GM19395 (cell line): ENCODE data around the gene LCE4A.

ENCODE experiments used
- ATAC-seq: cut with Tn5 transposase; IDR thresholded peaks from one replicate; pipeline ENCODE4 v1.9.1; 2021; ENCODE audit warnings: mild to moderate bottlenecking, moderate library complexity; ENCODE audit not compliant: unreplicated experiment

LCE4A gene

DNA sequence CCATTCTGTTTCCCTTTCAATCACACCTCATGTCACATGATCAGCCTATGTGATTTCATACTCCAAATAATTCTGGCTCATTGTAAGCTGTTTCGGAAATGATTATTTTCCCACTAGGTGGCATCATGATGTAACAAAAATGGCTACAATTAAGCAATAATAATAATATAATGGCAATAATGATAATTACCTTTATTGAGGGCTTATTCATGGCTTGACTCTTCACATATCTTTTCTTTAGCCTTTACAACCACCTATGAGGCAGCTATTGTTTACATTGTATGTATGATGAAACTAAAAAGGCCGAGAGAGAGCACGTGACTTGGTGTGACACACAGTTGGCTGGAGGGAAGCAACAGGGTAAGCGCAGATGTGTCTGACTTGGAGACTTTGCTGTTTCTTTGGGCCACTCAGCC, 37.3 kb downstream of the LCE4A start:
- ATAC-seq = no peak

DNA sequence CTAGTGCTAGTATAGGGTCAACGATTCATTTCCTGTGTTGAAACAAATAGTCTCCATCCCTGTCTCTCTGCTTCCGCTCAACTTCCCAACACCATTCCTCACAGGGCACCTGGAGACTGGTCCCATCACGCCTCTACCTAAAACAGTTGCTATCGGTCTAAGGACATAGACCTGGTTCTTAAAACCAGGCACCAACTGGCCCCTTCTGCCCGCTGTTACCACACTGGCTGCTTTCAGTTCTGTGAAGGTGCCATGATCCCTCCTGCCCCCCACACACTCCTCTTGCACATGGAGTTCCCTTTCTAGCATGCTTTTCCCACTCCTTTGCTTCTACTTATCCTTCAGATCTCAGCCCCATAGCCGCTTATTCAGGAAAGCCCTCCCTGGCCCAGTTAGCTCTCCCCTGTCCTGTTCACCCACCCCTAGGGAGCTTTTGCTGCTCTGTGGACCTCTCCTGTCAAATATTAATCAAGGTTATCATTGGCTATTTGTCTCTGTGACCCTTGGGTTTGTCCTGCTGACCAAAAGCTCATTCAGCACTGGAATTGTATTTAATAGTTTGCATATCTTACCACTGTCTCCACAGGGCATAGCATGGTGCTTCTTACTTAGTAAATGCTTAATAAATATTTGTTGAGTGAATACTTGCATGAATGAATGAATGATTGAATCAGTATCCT, 37.9 kb downstream of the LCE4A start:
- no peak for ATAC-seq

DNA sequence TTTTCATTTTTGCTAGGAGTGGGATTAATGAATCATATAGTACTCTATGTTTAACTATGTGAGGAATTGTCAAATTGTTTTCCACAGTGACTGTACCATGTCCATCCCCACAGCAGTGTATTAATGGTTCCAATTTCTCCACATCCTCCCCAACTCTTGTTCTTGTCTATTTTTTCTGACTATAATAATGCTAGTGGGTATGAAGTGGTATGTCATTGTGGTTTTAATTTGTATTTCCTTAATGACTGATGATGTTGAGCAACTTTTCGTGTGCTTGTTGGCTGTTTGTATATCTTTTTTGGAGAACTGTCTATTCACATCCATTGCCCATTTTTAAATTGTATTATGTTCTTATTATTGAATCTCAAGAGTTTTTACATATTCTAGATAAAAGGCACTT, 39.9 kb downstream of the LCE4A start:
- no peak for ATAC-seq

DNA sequence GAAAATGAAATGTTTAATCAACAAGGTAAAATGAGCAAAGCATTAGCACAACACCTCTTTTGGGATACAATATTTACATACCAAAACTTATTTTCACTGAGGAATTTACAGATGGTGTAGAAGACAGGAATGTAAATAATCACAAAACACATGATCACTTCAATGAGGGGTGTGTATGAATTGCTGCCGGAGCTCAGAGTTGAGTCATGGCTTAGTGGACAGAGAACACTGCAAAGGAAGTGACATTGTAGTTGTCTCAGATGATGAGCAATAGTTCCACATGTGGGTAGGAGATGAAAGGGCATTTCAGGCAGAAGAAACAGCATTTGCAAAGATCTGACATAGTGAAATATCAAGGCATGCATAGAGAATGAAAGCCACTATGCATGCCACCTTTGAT, 44.3 kb downstream of the LCE4A start:
- ATAC-seq = no peak

DNA sequence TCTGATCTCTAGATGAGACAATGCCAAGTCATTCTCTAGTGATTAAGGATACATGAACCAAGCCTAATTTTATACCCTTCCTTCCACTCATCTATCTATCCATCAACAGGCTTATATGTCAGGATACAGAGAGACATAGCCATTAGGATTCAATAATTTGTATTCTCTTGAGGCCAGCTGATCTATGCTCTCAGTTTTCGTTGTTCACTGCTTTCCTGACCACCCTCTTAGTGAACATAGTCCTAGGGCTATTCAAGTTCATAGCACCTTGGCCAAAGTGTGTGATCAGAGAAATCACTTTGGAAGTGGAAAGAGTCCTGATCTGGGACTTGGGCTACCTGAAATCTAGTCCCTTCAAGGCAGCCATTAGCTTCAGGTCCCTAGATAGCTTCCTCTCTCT, 45.6 kb downstream of the LCE4A start:
- no peak for ATAC-seq

DNA sequence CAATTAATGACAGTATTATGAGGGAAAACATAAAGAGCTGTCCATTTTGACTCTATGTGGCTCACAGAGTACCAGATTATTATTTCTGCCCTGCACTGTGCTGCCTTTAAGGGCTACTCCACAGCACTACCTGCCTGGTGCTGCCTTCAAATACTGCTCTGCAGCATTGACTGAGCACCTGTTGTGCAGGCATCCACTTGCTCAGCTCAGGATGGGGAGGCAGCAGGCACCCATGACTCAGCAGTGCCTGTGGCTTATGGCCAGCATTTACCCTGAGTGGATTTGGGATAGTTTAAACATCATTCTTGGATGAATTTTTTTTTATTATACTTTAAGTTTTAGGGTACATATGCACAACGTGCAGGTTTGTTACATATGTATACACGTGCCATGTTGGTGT, 48.9 kb downstream of the LCE4A start:
- no peak for ATAC-seq

DNA sequence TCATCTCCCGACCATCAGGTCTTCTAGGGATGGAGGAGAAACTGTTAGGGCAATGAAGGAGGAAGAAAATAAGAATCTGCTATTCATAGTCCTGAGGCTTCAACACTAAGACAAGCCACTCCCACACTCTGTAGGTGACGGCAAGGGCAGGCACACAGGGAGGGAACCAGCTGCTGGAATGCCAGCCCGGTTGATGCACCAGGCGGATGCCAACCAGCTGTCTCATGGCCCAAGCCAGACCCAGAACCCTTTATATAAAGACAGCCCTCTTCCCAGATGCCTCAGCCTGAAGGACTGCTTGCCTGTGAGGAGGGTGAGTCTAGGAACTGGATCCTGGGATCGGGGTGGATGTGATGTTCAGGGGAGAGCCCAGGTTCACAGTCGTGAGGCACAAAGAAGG, 49.8 kb downstream of the LCE4A start, which contains the start of gene KPRP:
KPRP (plus strand) TSS at position 279 of the 400 bp plus-strand sequence. CDS start 1,564 bp downstream, outside the sequence.
- no peak for ATAC-seq

DNA sequence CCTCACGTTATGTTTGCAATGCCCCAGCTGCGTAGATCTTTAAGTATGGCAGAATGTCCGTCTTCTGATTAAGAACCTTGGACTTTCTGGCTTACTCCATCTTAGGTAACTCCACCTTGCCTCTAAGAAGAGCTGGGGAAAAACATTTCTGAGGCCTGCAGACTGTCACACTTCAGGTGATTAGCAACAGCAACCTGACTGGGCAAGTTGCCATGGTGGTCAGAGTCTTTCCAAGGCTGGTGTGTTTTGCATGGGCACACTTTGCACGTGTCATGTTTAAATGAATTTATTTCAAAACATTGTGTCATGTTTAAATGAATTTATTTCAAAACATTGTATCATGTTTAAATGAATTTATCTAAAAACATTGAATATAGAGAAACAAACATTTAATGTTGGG, 50.7 kb downstream of the LCE4A start:
- no peak for ATAC-seq
